H9 (cell line): ENCODE results near the gene POMGNT2. TPM values are rescaled to one million over a fixed set of nuclear protein-coding genes. Genes with fewer than 3 reads are reported as not detected.
A peak's percentile ranks its signal among the peaks of the same experiment; 100 is the strongest.

Experiments
- DNase-seq: peaks from one replicate; pipeline ENCODE4 v3.0.0-alpha.2; 2017
- H2AFZ ChIP-seq: one replicate; pipeline ENCODE4 v1.6.1; 2013; ENCODE audit warnings: mild to moderate bottlenecking, low read length, control low read depth, moderate library complexity
- H2AK5ac ChIP-seq: 2 replicates; pipeline ENCODE4 v1.6.1; 2013; ENCODE audit warnings: low read length, control low read depth, mixed read lengths; ENCODE audit not compliant: insufficient read length
- H2BK120ac ChIP-seq: one replicate; pipeline ENCODE4 v1.6.1; 2013; ENCODE audit warnings: low read depth, mild to moderate bottlenecking, low read length, control low read depth, inconsistent platforms; ENCODE audit not compliant: poor library complexity, severe bottlenecking
- H2BK12ac ChIP-seq: 2 replicates; pipeline ENCODE4 v1.6.1; 2013; ENCODE audit warnings: low read length, control low read depth, mixed read lengths, low read depth; ENCODE audit not compliant: insufficient read length
- H2BK15ac ChIP-seq: 2 replicates; pipeline ENCODE4 v1.6.1; 2013; ENCODE audit warnings: low read depth, low read length, control low read depth
- H2BK20ac ChIP-seq: one replicate; pipeline ENCODE4 v1.6.1; 2013; ENCODE audit warnings: low read depth, mild to moderate bottlenecking, low read length, control low read depth, inconsistent platforms; ENCODE audit not compliant: poor library complexity, severe bottlenecking
- H2BK5ac ChIP-seq: 2 replicates; pipeline ENCODE4 v1.6.1; 2013; ENCODE audit warnings: low read length, control low read depth, mixed read lengths; ENCODE audit not compliant: insufficient read length
- H3K14ac ChIP-seq: 2 replicates; pipeline ENCODE4 v1.6.1; 2013; ENCODE audit warnings: low read length, control low read depth; ENCODE audit not compliant: insufficient read depth
- H3K18ac ChIP-seq: 2 replicates; pipeline ENCODE4 v1.6.1; 2013; ENCODE audit warnings: low read depth, mild to moderate bottlenecking, mixed read lengths, low read length, control low read depth; ENCODE audit not compliant: insufficient read length
- H3K23ac ChIP-seq: 2 replicates; pipeline ENCODE4 v1.6.1; 2013; ENCODE audit warnings: low read length, control low read depth, mixed read lengths, low read depth; ENCODE audit not compliant: insufficient read length
- H3K23me2 ChIP-seq: 2 replicates; pipeline ENCODE4 v1.6.1; 2013; ENCODE audit warnings: low read depth, mild to moderate bottlenecking, mixed read lengths, low read length, control low read depth; ENCODE audit not compliant: insufficient read length, poor library complexity, severe bottlenecking
- H3K27ac ChIP-seq: 2 replicates; pipeline ENCODE4 v1.5.1; 2013; ENCODE audit warnings: low read length, control low read depth, mixed read lengths, low read depth; ENCODE audit not compliant: insufficient read length
- H3K27me3 ChIP-seq: 2 replicates; pipeline ENCODE4 v1.6.1; 2013; ENCODE audit warnings: low read length, control low read depth, inconsistent platforms; ENCODE audit not compliant: insufficient read depth
- H3K4ac ChIP-seq: 2 replicates; pipeline ENCODE4 v1.6.1; 2013; ENCODE audit warnings: low read depth, mild to moderate bottlenecking, control low read depth, inconsistent platforms, low read length, moderate library complexity
- H3K4me1 ChIP-seq: 2 replicates; pipeline ENCODE4 v1.6.1; 2013; ENCODE audit warnings: low read length, control low read depth, inconsistent platforms; ENCODE audit not compliant: insufficient read depth
- H3K4me2 ChIP-seq: 2 replicates; pipeline ENCODE4 v1.6.1; 2013; ENCODE audit warnings: low read length, control low read depth, mixed read lengths; ENCODE audit not compliant: insufficient read length, insufficient read depth
- H3K56ac ChIP-seq: 2 replicates; pipeline ENCODE4 v1.6.1; 2013; ENCODE audit warnings: low read depth, mild to moderate bottlenecking, mixed read lengths, low read length, control low read depth; ENCODE audit not compliant: insufficient read length
- H3K79me1 ChIP-seq: 2 replicates; pipeline ENCODE4 v1.6.1; 2013; ENCODE audit warnings: low read depth, mild to moderate bottlenecking, moderate library complexity, low read length, control low read depth, inconsistent platforms; ENCODE audit not compliant: insufficient read depth, poor library complexity, severe bottlenecking
- H3K79me2 ChIP-seq: 2 replicates; pipeline ENCODE4 v1.6.1; 2013; ENCODE audit warnings: low read length, control low read depth, inconsistent platforms; ENCODE audit not compliant: insufficient read depth
- H3K9ac ChIP-seq: 2 replicates; pipeline ENCODE4 v1.6.1; 2013; ENCODE audit warnings: low read length, control low read depth, mixed read lengths; ENCODE audit not compliant: insufficient read length; ENCODE audit errors: extremely low read depth
- H3K9me3 ChIP-seq: one replicate; pipeline ENCODE4 v1.6.1; 2013; ENCODE audit warnings: low read depth, low read length, inconsistent platforms; ENCODE audit not compliant: control insufficient read depth
- H3T11ph ChIP-seq: one replicate; pipeline ENCODE4 v1.6.1; 2013; ENCODE audit warnings: mild to moderate bottlenecking, low read length, control low read depth, inconsistent platforms
- H4K20me1 ChIP-seq: one replicate; pipeline ENCODE4 v1.6.1; 2013; ENCODE audit not compliant: control insufficient read depth, insufficient read length, insufficient read depth
- H4K5ac ChIP-seq: 2 replicates; pipeline ENCODE4 v1.6.1; 2013; ENCODE audit warnings: low read depth, mild to moderate bottlenecking, mixed read lengths, low read length, control low read depth; ENCODE audit not compliant: insufficient read length
- H4K8ac ChIP-seq: replicated peaks from 2 replicates; pipeline ENCODE4 v1.6.1; 2013; ENCODE audit warnings: low read length, control low read depth, mixed read lengths, low read depth; ENCODE audit not compliant: insufficient read length
- H4K91ac ChIP-seq: 2 replicates; pipeline ENCODE4 v1.6.1; 2013; ENCODE audit warnings: low read depth, mild to moderate bottlenecking, moderate library complexity, mixed read lengths, low read length, control low read depth; ENCODE audit not compliant: insufficient read length
- H3K27ac Mint-ChIP-seq, 3 experiments: 2 replicates in 2 of 3; 3 replicates in 1 of 3; pipeline ENCODE4 v1.8.0; 2020 to 2021; ENCODE audit warnings: mixed read lengths in 3 of 3, mild to moderate bottlenecking in 1 of 3, moderate library complexity in 1 of 3
- H3K27me3 Mint-ChIP-seq: 2 replicates; pipeline ENCODE4 v1.8.0; 2021; ENCODE audit warnings: low read depth, mild to moderate bottlenecking, moderate library complexity, mixed read lengths
- H3K36me3 Mint-ChIP-seq, 3 experiments: 2 replicates in 2 of 3; 3 replicates in 1 of 3; pipeline ENCODE4 v1.8.0; 2020 to 2021; ENCODE audit warnings: low read depth in 3 of 3, mixed read lengths in 3 of 3; ENCODE audit not compliant: insufficient read depth in 1 of 3
- H3K4me1 Mint-ChIP-seq, 2 experiments: 2 replicates each; pipeline ENCODE4 v1.8.0; 2020; ENCODE audit warnings: mixed read lengths in 2 of 2
- H3K4me3 Mint-ChIP-seq, 2 experiments: 2 replicates in 1 of 2; 3 replicates in 1 of 2; pipeline ENCODE4 v1.8.0; 2020 to 2021; ENCODE audit warnings: mild to moderate bottlenecking in 2 of 2, mixed read lengths in 2 of 2, moderate library complexity in 1 of 2
- H3K9me3 Mint-ChIP-seq, 2 experiments: 2 replicates in 1 of 2; 3 replicates in 1 of 2; pipeline ENCODE4 v1.8.0; 2020; ENCODE audit warnings: mild to moderate bottlenecking in 2 of 2, mixed read lengths in 2 of 2, moderate library complexity in 1 of 2
- WGBS: extraction: QIAGEN DNeasy Blood & Tissue Kit; methylation state at CpG from one replicate; pipeline ENCODE4 v1.1.7; 2013; ENCODE audit warnings: missing lambda C conversion rate, low lambda C conversion rate, mixed read lengths; ENCODE audit not compliant: insufficient read length; ENCODE audit errors: extremely low coverage; 5-methylcytosine and 5-hydroxymethylcytosine counted together
- total RNA-seq: library from RNA; stranded (reverse); gene quantifications from 2 replicates; pipeline ENCODE4 v1.2.1, GENCODE V29; 2021
- TF ChIP-seq, protein P1 (sequence below): fragments of 200-600 bp; sonication (generic); conservative IDR thresholded peaks from 3 replicates; pipeline ENCODE4 v1.8.0; 2021; ENCODE audit warnings: antibody characterized with exemption, mild to moderate bottlenecking

POMGNT2 gene
- total RNA-seq, 1 experiment from 2014 or later, result 14.0 TPM

DNA sequence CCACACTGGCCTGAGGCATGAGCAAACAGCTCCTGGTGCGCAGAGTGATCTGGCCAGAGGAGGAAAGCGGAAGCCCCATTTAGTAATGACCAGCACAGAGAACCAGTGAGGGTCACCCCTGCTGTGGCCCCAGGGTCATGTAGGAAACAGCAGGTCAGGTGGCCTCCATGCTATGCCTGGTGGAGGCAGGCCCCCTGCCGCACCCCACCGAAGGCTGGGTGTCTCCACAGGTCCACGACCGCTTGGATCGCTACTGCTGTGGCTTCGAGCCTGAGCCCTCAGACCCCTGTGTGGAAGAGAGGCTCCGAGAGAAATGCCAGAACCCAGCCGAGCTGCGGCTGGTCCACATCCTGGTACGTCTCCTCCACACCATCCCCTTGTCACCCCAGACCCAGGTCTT lies 52.6 kb downstream of the POMGNT2 start:
- H3K27ac ChIP-seq, result no peak overlapping the region
- no peak overlapping the region for H3K9ac ChIP-seq
- Mint-ChIP-seq H3K27ac (peak overlapping the region in 1 of 3 experiments; percentile 22; a peak in 1 of 7 replicates), H3K4me1 (0 out of 4 replicates have a peak, but pooled peaks cover 0 to 6% of the 10 kb centered on the region in 2 experiments), H3K36me3 (peaks cover 5 to 22% (median 5%) of the 10 kb centered on the region in 3 experiments), H3K4me3 (no peak overlapping the region), H3K9me3 (peaks cover 16 to 30% of the 10 kb centered on the region in 2 experiments), H3K27me3 (peaks cover 14% of the 10 kb centered on the region)
- H3T11ph ChIP-seq, result no peak overlapping the region
- no peaks in the 10 kb centered on the region for H4K20me1 ChIP-seq
- H3K56ac ChIP-seq, result no peak overlapping the region
- no peaks in the 10 kb centered on the region for H3K79me1 ChIP-seq
- no peak overlapping the region for H3K23ac ChIP-seq
- H2BK15ac ChIP-seq, result no peak overlapping the region
- DNase-seq, result no peak
- no CpG with 5 or more reads among the region's 12 CpGs for WGBS
- no peak overlapping the region for H3K4me2 ChIP-seq
- H4K91ac ChIP-seq, result no peak overlapping the region
- no peaks in the 10 kb centered on the region for H3K79me2 ChIP-seq
- H3K9me3 ChIP-seq, result no peaks in the 10 kb centered on the region
- no peak overlapping the region for H3K18ac ChIP-seq
- H4K8ac ChIP-seq, result no peak overlapping the region
- H3K23me2 ChIP-seq, result no peaks in the 10 kb centered on the region
- H2BK120ac ChIP-seq, result no peak overlapping the region
- H3K27me3 ChIP-seq, result no peaks in the 10 kb centered on the region
- no peak overlapping the region for H3K4ac ChIP-seq
- H2BK20ac ChIP-seq, result no peak overlapping the region
- H4K5ac ChIP-seq, result no peak overlapping the region
- H2BK5ac ChIP-seq, result no peak overlapping the region
- no peak overlapping the region for H3K14ac ChIP-seq
- no peaks in the 10 kb centered on the region; the same call in 1 of the 2 replicates for H3K4me1 ChIP-seq
- TF ChIP-seq, protein P1, sequence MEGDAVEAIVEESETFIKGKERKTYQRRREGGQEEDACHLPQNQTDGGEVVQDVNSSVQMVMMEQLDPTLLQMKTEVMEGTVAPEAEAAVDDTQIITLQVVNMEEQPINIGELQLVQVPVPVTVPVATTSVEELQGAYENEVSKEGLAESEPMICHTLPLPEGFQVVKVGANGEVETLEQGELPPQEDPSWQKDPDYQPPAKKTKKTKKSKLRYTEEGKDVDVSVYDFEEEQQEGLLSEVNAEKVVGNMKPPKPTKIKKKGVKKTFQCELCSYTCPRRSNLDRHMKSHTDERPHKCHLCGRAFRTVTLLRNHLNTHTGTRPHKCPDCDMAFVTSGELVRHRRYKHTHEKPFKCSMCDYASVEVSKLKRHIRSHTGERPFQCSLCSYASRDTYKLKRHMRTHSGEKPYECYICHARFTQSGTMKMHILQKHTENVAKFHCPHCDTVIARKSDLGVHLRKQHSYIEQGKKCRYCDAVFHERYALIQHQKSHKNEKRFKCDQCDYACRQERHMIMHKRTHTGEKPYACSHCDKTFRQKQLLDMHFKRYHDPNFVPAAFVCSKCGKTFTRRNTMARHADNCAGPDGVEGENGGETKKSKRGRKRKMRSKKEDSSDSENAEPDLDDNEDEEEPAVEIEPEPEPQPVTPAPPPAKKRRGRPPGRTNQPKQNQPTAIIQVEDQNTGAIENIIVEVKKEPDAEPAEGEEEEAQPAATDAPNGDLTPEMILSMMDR, result no peak
- no peak overlapping the region for H2BK12ac ChIP-seq
- no peak overlapping the region for H2AFZ ChIP-seq
- no peak overlapping the region for H2AK5ac ChIP-seq
